A673 (cell line): ENCODE data around the gene ARHGAP45. TPM values are rescaled to one million over a fixed set of nuclear protein-coding genes. Genes with fewer than 3 reads are reported as not detected.

ENCODE experiments used
- BruUV-seq: library from RNA; stranded (reverse); fragments of 400-500 nt; replicated peaks from 2 replicates; lab custom pipeline; 2021; lab: Mats Ljungman, UMichigan
- CTCF ChIA-PET: fragments of 300-600 bp; sonication (Branson Sonifier 250); formaldehyde crosslinking; loops from one replicate; lab custom pipeline; 2022; ENCODE audit warnings: antibody characterized with exemption; lab: Charles Lee
- POLR2A ChIA-PET: fragments of 300-600 bp; sonication (Branson Sonifier 250); formaldehyde crosslinking; loops from one replicate; lab custom pipeline; 2022; ENCODE audit warnings: antibody characterized with exemption; ENCODE audit not compliant: low non-redundant PET; lab: Charles Lee
- DNase-seq: peaks from one replicate; pipeline ENCODE4 v3.0.0-alpha.2; 2015; ENCODE audit warnings: low spot score
- H3K27ac ChIP-seq: fragments of 200-600 bp; sonication (generic); 2 replicates; pipeline ENCODE4 v1.5.1; 2016; ENCODE audit warnings: mixed run types, low read depth, mild to moderate bottlenecking, mixed read lengths, antibody characterized with exemption, low read length; ENCODE audit not compliant: poor library complexity, severe bottlenecking
- H3K27me3 ChIP-seq: fragments of 200-600 bp; sonication (generic); replicated peaks from 2 replicates; pipeline ENCODE4 v1.6.1; 2017; ENCODE audit warnings: mixed run types, low read depth, mild to moderate bottlenecking, mixed read lengths, antibody characterized with exemption, low read length; ENCODE audit not compliant: insufficient read depth, poor library complexity
- H3K36me3 ChIP-seq: fragments of 200-600 bp; sonication (generic); 2 replicates; pipeline ENCODE4 v1.6.1; 2016; ENCODE audit warnings: mixed run types, mild to moderate bottlenecking, mixed read lengths, antibody characterized with exemption, low read length; ENCODE audit not compliant: insufficient read depth, poor library complexity, severe bottlenecking
- H3K4me1 ChIP-seq: fragments of 200-600 bp; sonication (generic); 2 replicates; pipeline ENCODE4 v1.6.1; 2017; ENCODE audit warnings: mixed run types, mild to moderate bottlenecking, mixed read lengths, antibody characterized with exemption, low read length; ENCODE audit not compliant: insufficient read depth, poor library complexity, severe bottlenecking
- H3K4me3 ChIP-seq: fragments of 200-600 bp; sonication (generic); 2 replicates; pipeline ENCODE4 v1.5.1; 2016; ENCODE audit warnings: low read depth, mixed run types, mild to moderate bottlenecking, mixed read lengths, low read length; ENCODE audit not compliant: poor library complexity, severe bottlenecking
- H3K9me3 ChIP-seq: fragments of 200-600 bp; sonication (generic); 2 replicates; pipeline ENCODE4 v1.6.1; 2016; ENCODE audit warnings: mixed run types, low read depth, mild to moderate bottlenecking, mixed read lengths, antibody characterized with exemption, low read length; ENCODE audit not compliant: poor library complexity, severe bottlenecking
- EZH2 ChIP-seq: fragments of 200-600 bp; sonication (generic); IDR thresholded peaks from 2 replicates; pipeline ENCODE4 v1.6.1; 2017; ENCODE audit warnings: borderline replicate concordance, low read depth, mild to moderate bottlenecking, mixed read lengths, antibody characterized with exemption, low read length; ENCODE audit not compliant: poor library complexity, severe bottlenecking
- intact Hi-C: fragments of 100-400 bp; cut with micrococcal nuclease; formaldehyde crosslinking; loops from one replicate; pipeline ENCODE4 v1.10.0; 2022; ENCODE audit not compliant: unreplicated experiment
- total RNA-seq: library from RNA; stranded (reverse); gene quantifications from 2 replicates; pipeline ENCODE4 v1.2.3, GENCODE V29; 2021
- TF ChIP-seq, protein P1 (sequence below): fragments of 300-800, 200-600 bp; sonication (generic); conservative IDR thresholded peaks from 2 replicates; pipeline ENCODE4 v1.5.1; 2017; ENCODE audit warnings: low read depth, mild to moderate bottlenecking, antibody characterized with exemption, low read length, moderate library complexity, mixed read lengths

Gene ARHGAP45
- total RNA-seq, 1 experiment from 2014 or later = 3.2 TPM

DNA sequence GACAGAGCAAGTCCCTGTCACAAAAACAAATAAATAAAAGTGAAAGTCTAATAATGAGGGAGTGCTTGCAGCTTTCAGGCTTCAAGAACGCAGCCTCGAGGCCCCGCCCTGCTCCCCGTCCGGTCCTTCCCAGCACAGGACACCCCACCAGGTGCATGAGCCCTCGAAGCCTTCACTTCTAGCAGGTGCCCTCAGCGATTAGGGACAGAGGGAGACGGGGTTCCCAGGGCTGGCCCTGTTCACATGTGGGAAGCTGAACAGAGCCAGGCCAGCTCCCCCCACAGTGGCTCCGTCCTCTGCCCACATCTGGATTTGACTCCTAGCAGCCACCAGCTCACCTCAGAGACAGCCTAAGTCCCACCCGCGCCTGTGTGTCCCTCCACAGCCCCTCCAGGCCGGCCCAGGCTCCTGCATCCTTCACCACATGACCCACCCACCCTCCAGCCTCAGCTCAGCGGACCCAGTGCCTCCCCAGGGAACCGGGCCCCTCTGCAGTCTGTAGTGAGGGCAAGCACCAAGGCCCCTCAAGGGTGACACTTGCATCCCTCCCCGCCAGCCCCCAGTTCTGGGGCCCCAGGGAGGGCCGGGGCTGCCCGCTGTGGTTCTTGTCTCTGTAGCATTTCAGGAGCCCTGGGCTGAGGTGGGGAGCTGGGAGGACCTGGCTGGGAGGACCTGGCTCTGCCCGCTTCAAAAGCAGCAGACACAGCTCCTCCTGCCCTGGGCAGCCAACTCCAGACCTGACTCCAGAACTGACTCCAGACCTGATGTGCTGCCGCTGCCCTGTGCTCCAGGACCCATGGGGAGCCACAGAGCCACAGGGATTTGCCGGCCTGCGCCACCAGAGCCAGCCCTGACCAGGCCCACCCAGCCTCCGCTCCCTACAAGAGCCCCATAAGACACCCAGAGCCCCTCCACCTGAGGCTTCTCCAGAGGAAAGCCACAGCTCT is 64.1 kb downstream of the ARHGAP45 start:
- POLR2A ChIA-PET = no interaction called here
- TF ChIP-seq EZH2 = no peak
- TF ChIP-seq, protein P1, sequence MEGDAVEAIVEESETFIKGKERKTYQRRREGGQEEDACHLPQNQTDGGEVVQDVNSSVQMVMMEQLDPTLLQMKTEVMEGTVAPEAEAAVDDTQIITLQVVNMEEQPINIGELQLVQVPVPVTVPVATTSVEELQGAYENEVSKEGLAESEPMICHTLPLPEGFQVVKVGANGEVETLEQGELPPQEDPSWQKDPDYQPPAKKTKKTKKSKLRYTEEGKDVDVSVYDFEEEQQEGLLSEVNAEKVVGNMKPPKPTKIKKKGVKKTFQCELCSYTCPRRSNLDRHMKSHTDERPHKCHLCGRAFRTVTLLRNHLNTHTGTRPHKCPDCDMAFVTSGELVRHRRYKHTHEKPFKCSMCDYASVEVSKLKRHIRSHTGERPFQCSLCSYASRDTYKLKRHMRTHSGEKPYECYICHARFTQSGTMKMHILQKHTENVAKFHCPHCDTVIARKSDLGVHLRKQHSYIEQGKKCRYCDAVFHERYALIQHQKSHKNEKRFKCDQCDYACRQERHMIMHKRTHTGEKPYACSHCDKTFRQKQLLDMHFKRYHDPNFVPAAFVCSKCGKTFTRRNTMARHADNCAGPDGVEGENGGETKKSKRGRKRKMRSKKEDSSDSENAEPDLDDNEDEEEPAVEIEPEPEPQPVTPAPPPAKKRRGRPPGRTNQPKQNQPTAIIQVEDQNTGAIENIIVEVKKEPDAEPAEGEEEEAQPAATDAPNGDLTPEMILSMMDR = no peak
- Histone ChIP-seq H3K9me3 (no peaks in the 10 kb centered on the region), H3K4me3 (peak overlapping the region; percentile 49), H3K4me1 (peaks cover 24% of the 10 kb centered on the region), H3K36me3 (peaks cover 6% of the 10 kb centered on the region), H3K27me3 (no peaks in the 10 kb centered on the region), H3K27ac (peak overlapping the region; percentile 87)
- CTCF ChIA-PET = interaction anchor here (0.6 kb wide), 2 partner anchors 56 to 115 kb away, joined by 4 to 5 read pairs; no protein-coding TSS in a partner anchor
- BruUV-seq = no TSS peak
- intact Hi-C loops = no loop called here
- no peak for DNase-seq

DNA sequence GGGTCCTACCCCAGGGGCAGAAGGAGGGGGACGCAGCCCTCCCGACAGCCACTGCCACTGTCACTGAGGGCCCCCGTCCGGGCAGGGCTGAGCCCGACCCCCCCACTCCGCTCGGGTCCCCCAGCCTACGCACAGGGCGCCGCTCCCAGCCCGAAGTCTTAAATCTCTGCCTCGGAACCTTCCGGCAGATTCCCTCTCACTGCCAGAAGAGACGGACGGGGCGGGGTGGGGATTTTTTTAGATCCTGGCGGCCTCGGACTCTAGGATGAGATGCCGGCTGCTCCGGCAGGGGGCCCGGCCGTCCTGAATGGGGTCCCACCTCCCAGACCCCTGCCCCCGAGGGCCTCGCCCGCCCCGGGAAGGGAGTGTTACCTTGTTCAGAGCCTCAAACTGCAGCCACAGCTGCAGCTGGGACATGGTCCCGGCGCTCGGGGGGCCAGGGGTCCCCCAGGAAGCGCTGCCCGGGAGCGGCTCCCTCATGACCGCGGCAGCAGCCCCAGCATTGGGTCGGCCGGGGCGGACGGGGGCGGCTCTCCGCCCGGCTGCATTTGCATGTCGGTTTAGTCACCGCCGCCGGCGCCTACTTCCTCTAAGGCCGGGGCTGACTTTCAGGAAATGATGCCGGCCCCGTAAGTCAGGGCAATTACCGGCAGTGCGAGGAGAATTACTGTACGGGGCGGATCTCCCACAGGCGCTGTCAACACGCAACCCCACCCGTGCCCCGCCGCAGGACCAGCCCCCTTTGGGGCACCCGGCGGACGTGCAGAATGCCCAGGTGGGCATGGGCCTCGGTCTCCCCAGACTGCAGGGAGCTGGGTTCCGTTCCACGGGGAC is 65.0 kb downstream of the ARHGAP45 start:
- TF ChIP-seq, protein P1 = no peak
- TF ChIP-seq EZH2 = no peak
- peak overlapping the region; percentile 49 for H3K4me3 ChIP-seq
- intact Hi-C loops = no loop called here
- no TSS peak for BruUV-seq
- H3K27me3 ChIP-seq = no peaks in the 10 kb centered on the region
- peak; percentile 83 for DNase-seq
- POLR2A ChIA-PET = interaction anchor here (0.6 kb wide), 1 partner anchor 38 kb away, joined by 6 read pairs; no protein-coding TSS in a partner anchor
- H3K9me3 ChIP-seq = no peaks in the 10 kb centered on the region
- H3K4me1 ChIP-seq = peaks cover 18% of the 10 kb centered on the region
- peaks cover 6% of the 10 kb centered on the region for H3K36me3 ChIP-seq
- CTCF ChIA-PET = interaction anchor here (0.5 to 0.6 kb wide), 3 partner anchors 61 to 114 kb away, joined by 3 to 5 read pairs (median 3); no protein-coding TSS in a partner anchor
- peak overlapping the region; percentile 87 for H3K27ac ChIP-seq
